Measurements from ENCODE around the gene SIRT1.
"Not testable (repeated sequence)": the region's sequence is repeated elsewhere in the genome, so short reads cannot be mapped to it uniquely, and the experiment has no call there.

The SIRT1 gene

DNA sequence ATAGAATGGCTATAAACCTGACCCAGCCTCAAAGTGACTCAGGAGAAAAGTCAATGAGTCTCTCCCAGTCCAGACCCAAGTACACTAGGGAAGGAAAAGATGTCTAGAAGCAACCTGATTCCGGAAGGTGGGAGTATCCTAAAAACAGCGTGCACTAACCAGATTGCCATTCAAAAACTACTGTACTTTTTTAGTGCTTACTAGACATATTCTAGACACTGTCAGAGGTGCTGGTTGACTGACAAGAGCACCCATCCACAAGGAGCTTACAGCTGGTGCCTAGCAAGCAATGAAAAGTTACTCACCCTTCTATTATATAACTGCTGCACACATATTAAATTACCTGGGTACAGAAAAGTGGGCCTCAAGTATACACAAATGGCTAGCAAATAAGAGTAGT is 81.0 kb downstream of the SIRT1 start:
- DNase-seq (ENCODE audit: low read depth in 2 of 2): no peak

DNA sequence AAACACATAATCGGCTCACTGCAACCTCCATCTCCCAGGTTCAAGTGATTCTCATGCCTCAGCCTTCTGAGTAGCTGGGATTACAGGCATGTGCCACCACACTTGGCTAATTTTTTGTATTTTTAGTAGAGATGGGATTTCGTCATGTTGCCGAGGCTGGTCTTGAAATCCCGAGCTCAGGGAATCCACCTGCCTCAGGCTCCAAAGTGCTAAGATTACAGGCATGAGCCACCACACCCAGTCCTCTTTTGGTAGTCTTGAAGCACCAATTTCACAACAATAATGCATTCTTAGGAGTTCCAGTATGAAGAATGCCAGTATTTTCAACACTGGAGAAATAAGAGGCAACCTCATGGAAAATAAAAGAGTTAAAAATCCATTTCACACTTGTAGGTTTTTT is 81.6 kb downstream of the SIRT1 start:
- not testable (repeated sequence) for DNase-seq (ENCODE audit: low read depth in 2 of 2)

All from fibroblast of skin of left quadriceps (primary cell).